Endothelial cell of umbilical vein (primary cell): ENCODE measurements around the gene DGCR2.

Experiments
- CTCF ChIP-seq, 2 donors: IDR thresholded peaks; 1 replicate in 1 of 2; 2 replicates in 1 of 2; pipeline ENCODE4 v1.5.1; 2011; ENCODE audit warnings: low read length in 2 of 2, mild to moderate bottlenecking in 2 of 2, moderate library complexity in 2 of 2, control low read depth in 1 of 2, inconsistent platforms in 1 of 2, low read depth in 1 of 2; ENCODE audit not compliant: insufficient read depth in 1 of 2; ENCODE audit errors: extremely low read depth in 1 of 2
- MAX ChIP-seq: IDR thresholded peaks from 2 replicates; pipeline ENCODE4 v1.6.1; 2011; ENCODE audit not compliant: insufficient read depth, insufficient read length
- MYC ChIP-seq: IDR thresholded peaks from one replicate; pipeline ENCODE4 v1.6.1; 2011; ENCODE audit warnings: mild to moderate bottlenecking, low read depth, low read length
- POLR2A ChIP-seq: IDR thresholded peaks from 2 replicates; pipeline ENCODE4 v1.6.1; 2012; ENCODE audit warnings: low read depth, mild to moderate bottlenecking, control low read depth, low read length
- POLR2AphosphoS5 ChIP-seq: IDR thresholded peaks from 2 replicates; pipeline ENCODE4 v1.6.1; 2012; ENCODE audit warnings: low read depth, mild to moderate bottlenecking, control low read depth, low read length, moderate library complexity; ENCODE audit not compliant: insufficient read depth

- TF ChIP-seq CTCF (IDR thresholded peaks at IDR 0.05; ENCODE audit: extremely low read depth in 1 of 2, insufficient read depth in 1 of 2, low read depth in 1 of 2, low read length in 2 of 2) (no peak), POLR2A (no peak), POLR2AphosphoS5 (no peak), MYC (no peak), MAX (no peak)
Observed at GRCh38 chr22:19150482-19151328, 28.5 kb upstream of the DGCR2 start.
